ENCODE data around the gene ZNF101. TPM values are rescaled to one million over a fixed set of nuclear protein-coding genes. Genes with fewer than 3 reads are reported as not detected.

Gene ZNF101
- total RNA-seq, result 12.2 TPM

GRCh38 chr19:19668230-19669012 is at the start of gene ZNF101:
Gene ZNF101 (plus strand): TSS chr19:19668839. CDS start chr19:19668964, 125 bp downstream.
- peak; percentile 92 for DNase-seq

GRCh38 chr19:19619181-19619848 is 49.3 kb upstream of the ZNF101 start:
- DNase-seq, result no peak

GRCh38 chr19:19619849-19620210 is 48.8 kb upstream of the ZNF101 start:
- no peak for DNase-seq

DNA sequence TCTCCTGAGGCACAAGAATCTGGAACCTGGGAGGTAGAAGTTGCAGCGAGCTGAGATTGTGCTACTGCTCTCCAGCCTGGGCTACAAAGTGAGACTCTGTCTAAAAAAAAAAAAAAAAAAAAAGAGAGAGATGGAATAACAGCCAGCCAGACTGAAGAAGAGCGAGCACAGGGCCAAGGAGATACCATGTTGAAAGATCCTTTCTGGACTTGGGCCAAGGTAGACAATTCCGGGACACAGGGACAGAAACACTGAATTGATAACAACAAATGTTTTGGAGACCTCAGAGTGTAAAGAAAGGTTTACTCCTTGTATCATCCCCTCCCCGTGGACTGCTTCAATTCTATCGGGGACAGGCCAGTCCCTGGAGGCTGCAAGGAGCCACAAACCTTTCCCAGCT is 45.3 kb upstream of the ZNF101 start:
- DNase-seq, result no peak

DNA sequence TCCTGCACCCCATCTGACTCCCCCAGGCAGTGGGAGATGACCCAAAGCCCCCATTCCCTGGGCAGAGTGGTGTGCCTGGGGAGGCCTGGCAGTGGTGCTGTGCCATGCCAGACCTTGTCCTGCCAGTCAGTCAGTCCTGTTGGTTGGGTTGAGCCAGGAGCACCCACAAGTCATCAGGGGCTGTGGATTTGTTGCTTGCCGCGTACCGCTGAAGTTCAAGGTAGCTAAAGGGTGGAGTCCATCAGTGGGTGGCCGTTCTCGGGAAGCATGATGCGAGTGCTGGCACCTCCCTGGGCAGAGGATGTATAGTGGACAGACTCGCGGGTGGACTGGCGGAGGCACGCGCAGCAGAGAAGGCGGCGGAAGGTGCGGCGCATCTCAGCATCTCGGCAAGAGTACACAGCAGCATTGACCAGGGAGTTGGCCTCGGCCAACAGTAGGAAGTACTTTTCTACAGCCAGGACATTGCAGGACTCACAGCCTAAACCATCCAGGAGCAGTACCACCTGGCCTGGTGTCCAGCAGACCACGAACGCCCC is 44.5 kb upstream of the ZNF101 start:
- DNase-seq, result no peak

DNA sequence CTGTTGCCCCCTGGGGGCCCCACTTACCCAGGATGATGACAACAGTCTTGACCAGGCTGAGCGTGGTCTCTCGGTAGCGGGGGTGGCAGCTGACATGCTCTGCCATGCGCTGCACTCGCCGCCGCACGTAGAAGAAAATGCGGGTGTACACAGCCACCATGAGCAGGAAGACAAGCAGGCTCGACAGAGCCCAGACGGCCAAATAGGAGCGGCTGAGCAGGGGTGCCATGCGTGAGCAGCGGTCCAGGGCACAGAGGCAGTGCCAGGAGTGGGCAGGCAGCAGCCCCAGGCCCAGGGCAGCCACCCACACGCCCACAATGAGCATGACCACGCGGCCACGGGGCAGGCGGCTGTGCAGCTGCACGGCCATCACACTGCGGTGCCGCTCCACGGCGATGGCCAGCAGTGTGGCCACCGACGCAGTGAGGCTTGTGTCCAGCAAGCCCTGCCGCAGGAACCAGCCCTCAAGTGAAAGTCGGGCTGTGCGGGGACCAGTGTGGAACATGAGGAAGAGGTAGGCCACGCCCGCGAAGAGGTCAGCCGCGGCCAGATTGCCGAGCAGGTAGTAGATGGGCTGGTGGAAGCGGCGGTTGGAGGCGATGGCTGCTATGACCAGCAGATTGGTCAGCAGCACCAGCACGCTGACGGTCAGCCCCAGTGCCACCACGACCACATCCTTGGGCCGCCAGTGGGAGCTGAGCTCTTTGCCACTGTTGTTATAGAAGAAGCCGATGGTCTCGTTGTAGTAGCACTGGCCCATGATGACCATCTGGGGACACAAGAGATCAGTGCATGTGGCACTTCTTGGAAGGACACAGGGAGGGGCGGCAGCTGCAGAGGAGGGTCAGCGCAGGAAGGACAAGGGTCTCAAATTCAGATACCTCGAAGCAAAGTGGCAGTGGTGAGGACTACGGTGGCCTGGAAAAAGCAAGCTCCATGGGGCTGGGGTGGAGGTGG is 41.8 kb upstream of the ZNF101 start:
- no peak for DNase-seq

GRCh38 chr19:19627621-19628500 is 40.8 kb upstream of the ZNF101 start, which contains the start of gene LPAR2:
Gene LPAR2 (minus strand): TSS chr19:19628220. CDS start chr19:19627275, 945 bp downstream.
- DNase-seq, result no peak

DNA sequence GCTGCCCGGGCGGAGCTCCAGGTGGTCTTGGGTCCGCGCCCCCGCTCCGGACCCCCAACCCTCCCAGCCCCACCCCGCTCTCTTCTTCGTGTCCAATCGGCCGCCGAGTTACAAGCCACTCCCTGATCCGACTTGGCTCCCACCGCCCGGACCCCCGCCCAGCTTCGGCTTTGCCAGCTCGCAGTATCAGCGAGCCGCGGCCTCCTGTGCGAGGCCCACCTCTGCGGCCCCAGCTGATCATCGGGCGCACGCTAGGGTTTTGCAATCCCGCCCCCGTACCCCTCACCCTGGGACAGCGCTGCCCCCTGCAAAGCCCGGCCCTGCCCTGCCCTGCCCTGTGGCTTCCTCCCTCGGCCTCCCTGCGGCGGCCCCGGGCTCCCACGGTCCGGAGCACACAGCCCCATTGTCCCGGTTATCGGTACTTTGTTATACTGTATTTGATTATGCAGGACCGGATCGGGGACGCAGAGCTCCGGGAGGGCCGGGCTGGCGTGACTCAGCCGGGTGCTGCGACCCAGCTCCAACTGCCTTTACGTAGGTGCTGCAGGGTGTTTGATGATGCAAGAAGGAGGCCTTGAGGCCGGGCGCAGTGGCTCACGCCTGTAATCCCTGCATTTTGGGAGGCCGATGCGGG is 40.0 kb upstream of the ZNF101 start:
- DNase-seq, result no peak

DNA sequence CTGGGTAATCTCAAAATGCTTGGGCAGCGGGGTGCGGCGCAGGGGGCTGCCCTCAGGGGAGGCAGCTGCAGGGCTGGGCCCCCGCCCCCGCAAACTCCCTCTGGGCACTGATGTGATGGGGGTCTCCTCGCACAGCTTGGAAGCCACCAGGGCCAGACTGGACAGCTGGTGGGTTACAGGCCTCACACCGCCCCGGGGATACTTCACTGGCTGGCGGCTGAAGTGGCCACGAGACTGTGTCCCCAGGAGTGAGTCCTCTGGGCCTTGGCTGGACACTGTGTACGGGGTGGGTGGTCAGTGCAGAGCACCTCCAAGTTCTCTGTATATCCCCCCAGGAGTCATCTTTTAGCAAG is 38.6 kb upstream of the ZNF101 start:
- no peak for DNase-seq

DNA sequence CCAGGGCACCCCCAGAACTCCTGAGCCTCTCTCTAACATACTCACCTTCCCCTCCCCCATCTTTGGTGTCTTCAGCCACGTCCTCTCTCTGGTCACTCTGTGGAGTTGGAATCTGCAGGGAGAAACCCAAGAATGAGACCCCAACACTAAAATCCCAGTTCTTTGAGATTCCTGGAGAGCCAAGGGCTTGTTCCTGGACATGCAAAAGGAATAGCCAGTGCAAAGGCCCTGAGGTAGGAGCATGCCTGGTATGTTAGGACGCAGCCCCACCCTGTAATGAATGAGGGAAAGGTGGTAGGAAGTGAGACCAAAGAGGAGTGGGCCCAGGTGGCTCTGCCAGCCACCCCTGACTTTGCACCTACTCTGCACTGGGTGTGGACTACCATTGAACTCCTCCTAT is 38.2 kb upstream of the ZNF101 start:
- no peak for DNase-seq

GRCh38 chr19:19631346-19631745 is 37.3 kb upstream of the ZNF101 start:
- DNase-seq, result no peak

DNA sequence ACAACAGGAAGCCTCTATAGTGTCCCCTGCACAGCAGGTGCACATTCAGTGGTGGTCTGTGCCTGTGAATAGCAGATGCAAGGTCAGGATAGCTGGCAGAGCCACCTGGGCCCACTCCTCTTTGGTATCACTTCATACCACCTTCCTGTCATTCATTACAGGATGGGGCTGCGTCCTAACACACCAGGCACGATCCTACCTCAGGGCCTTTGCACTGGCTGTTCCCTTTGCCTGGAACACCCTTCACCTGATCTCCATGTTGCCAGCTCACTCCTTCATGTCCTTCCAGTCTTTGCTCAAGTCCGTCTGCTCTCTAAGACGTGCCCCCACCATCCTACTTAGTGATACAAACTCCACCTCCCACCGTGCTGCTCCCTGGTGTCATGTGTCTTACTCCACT is 36.0 kb upstream of the ZNF101 start:
- no peak for DNase-seq

DNA sequence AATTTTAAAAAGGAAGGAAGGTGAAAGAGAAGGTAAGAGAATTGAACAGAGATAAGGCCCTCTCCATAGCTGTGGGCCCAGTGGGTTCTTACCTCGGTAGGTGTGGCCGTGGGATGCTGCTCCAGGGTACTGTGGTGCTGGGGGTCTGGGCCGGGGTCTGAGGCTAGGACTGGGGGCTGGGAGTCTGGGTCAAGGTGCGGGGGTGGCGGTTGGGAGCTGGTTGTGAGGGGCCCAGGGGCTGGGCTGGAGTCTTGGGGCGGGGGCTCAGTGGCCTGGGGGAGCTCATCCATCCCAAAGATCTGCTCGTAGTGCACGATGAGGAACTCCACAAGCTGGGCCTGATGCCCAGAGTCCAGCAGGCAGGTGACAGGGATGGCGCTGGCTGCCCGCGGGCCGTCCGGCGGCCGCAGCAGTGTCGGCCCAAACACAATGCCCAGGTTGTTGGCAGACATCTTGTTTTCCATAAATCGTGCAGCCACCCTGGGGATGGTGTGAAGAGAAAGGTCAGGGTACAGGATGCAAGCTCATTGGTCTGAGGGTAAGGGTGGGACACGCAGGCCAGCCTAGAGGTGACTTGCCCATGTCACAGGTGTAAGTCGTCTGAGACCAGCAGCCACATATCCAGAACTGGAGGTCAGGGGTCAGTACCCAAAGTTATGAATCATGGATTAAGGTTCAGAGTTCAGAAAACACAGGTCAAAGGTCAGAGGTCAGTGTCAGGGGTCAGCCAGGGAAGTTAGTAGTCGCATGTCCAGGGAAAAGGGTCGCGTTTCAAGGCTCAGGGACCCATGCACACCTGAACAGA is 34.7 kb upstream of the ZNF101 start:
- DNase-seq, result no peak

GRCh38 chr19:19634516-19635312 is 33.9 kb upstream of the ZNF101 start:
- DNase-seq, result no peak

GRCh38 chr19:19635313-19635702 is 33.3 kb upstream of the ZNF101 start:
- DNase-seq, result no peak

DNA sequence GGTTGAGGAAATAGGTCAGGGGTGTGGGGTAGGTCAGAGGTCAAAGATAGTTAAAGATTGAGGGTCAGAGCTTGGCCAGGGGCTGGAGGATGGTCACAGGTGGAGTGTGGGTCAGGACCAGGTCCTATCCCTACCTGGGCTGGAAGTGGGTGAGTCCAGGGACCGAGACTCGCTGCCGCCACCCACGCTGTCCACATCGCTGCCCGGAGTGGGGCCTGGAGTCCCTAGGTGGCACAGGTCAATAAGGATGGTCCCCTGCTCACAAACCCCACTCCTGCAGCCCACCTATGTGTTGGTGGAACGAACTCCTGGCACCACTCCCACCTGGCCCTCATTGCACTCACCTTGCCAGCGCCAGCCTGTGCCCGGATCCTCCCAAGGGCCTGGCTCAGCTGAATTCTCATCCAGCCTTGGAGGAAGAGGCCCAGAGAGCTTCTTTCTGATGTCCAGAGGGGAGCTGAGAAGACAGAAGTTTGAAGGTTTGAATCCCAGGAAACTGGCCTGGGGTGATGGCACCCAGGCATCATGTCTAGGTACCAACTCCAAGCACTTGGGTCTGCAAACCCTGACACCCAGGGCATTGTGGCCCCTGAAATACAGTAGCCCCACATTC is 32.0 kb upstream of the ZNF101 start:
- DNase-seq, result no peak

DNA sequence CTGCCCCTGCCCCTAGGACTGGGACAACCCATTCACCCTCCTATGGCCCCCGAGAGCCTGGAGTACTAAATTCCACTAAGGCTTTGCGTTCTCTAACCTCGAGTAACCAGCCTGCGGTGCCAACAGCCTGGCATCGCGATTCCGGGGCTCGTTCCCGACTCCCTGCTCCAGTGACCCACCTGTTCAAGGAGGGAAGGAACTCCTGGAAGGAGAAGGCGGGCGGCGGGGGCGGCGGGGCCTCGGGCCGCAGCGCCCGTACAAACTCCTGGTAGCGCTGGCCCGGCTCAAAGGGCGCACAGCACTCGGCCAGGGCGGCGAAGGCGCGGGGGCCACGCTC is 31.5 kb upstream of the ZNF101 start:
- no peak for DNase-seq

DNA sequence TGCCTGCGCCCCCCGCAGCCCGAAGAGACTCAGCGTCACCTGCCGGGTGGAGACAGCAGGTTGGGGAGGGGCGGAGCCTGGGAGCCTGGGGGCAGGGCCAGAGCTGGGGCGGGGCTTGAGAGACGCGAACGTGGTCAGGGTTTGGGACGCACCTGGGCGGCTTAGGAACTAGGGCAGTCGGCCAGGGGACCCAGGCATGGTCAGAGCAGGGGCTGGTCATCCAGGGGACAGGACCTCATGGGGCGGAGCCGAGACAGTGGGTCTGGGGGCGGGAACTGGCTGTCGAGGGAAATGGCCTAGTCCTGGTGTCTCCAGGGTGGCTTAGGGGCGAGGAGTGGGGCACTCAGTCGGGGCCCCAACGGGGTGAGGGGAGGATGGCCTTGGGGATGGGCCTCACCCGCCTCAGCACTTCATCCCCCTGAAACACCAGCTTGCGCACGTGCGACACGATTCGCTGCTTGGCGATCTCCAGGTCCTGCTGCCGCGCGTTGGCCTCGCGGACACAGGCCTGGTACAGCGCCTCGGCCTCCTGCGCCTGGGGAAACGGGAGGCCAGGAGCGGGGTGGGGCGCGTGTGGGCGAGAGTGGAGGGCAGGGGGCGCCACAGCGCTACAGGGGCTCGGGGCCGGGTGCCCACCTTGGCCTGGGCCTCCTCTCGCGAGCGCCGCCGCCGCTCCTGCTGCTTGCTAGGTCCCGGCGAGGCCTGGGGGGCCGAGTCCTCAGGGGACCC is 31.0 kb upstream of the ZNF101 start:
- DNase-seq, result no peak
